Upper lobe of left lung (tissue), 6 donors: Measurements from ENCODE around the gene KIF1C. TPM values are rescaled to one million over a fixed set of nuclear protein-coding genes. Genes with fewer than 3 reads are reported as not detected.

Experiments used
- ATAC-seq, 2 donors: fragments of 200-7000 bp; cut with Tn5 transposase; one replicate each; pipeline ENCODE4 v1.9.1; 2022; ENCODE audit warnings: mild to moderate bottlenecking in 2 of 2, moderate library complexity in 2 of 2; ENCODE audit not compliant: low FRiP score in 2 of 2
- DNase-seq, 2 donors: peaks; one replicate each; pipeline ENCODE4 v3.0.0-alpha.2; 2019 to 2020
- H3K27ac ChIP-seq, 4 donors: fragments of 200-600 bp; sonication (generic); one replicate each; pipeline ENCODE4 v1.5.1; 2016 to 2019
- H3K27me3 ChIP-seq, 4 donors: fragments of 200-600 bp; sonication (generic); one replicate each; pipeline ENCODE4 v1.5.1; 2017 to 2019
- H3K36me3 ChIP-seq, 4 donors: fragments of 200-600 bp; sonication (generic); one replicate each; pipeline ENCODE4 v1.5.1; 2016 to 2019
- H3K4me1 ChIP-seq, 4 donors: fragments of 200-600 bp; sonication (generic); one replicate each; pipeline ENCODE4 v1.5.1; 2018 to 2019
- H3K4me3 ChIP-seq, 4 donors: fragments of 200-600 bp; sonication (generic); one replicate each; pipeline ENCODE4 v1.5.1; 2017 to 2019; ENCODE audit warnings: mild to moderate bottlenecking in 2 of 4, moderate library complexity in 1 of 4
- H3K9me3 ChIP-seq, 4 donors: fragments of 200-600 bp; sonication (generic); one replicate each; pipeline ENCODE4 v1.5.1; 2018 to 2019
- CTCF ChIP-seq, 6 experiments: fragments of 450-650 bp in 4 of 6; fragments of 200-600 bp in 2 of 6; sonication (generic) in 2 of 6; IDR thresholded peaks; one replicate each; pipeline ENCODE4 v1.5.1; 2016 to 2019; ENCODE audit warnings: antibody characterized with exemption in 6 of 6
- EP300 ChIP-seq, 4 donors: sonication (generic); formaldehyde crosslinking; IDR thresholded peaks; one replicate each; pipeline ENCODE4 v1.5.1; 2017; ENCODE audit warnings: antibody characterized with exemption in 4 of 4, control low read depth in 2 of 4
- POLR2A ChIP-seq, 4 donors: fragments of 450-650 bp; IDR thresholded peaks; one replicate each; pipeline ENCODE4 v1.5.1; 2016 to 2017; ENCODE audit warnings: antibody characterized with exemption in 4 of 4, mild to moderate bottlenecking in 2 of 4
- POLR2AphosphoS5 ChIP-seq, 2 donors: sonication (generic); formaldehyde crosslinking; IDR thresholded peaks; one replicate each; pipeline ENCODE4 v1.5.1; 2017; ENCODE audit warnings: antibody characterized with exemption in 2 of 2
- WGBS, 2 donors: methylation state at CpG; one replicate each; pipeline ENCODE4 v1.1.5; 2017 to 2018; 5-methylcytosine and 5-hydroxymethylcytosine counted together
- small RNA-seq, 4 donors: library from RNA; depleted of rRNA; stranded (forward); fragments of <200 nt; gene quantifications; one replicate each; pipeline ENCODE3, GENCODE V24; 2016
- total RNA-seq, 6 donors: library from RNA; depleted of rRNA in 4 of 6; stranded (reverse); fragments of >200 nt in 4 of 6; gene quantifications; one replicate each; pipeline versions ENCODE4 v1.1.0 to v1.2.1, GENCODE V29; 2016 to 2021
- donor health status: DM: no; HTN: no; CAD: no; lungs with moderate emphysema.
- donor health status: DM: no; HTN: yes; CAD: no; lungs with severe emphysema.

The KIF1C gene
- total RNA-seq, 6 donors from 2014 or later = 130 to 270 (median 206) TPM

- 15 to 35% methylated on average over 14 of the region's 14 CpGs for WGBS, 2 donors
- TF ChIP-seq CTCF (IDR thresholded peaks at IDR 0.05) (no peak), POLR2A (IDR thresholded peaks at IDR 0.05) (no peak), POLR2AphosphoS5 (IDR thresholded peaks at IDR 0.05) (no peak), EP300 (IDR thresholded peaks at IDR 0.05) (no peak)
- DNase-seq (no peak), ATAC-seq (peak; percentile 23 to 41)
- no peaks in the 10 kb centered on the region for H3K36me3 ChIP-seq
- no peaks in the 10 kb centered on the region for H3K27me3 ChIP-seq
- no peaks in the 10 kb centered on the region for H3K9me3 ChIP-seq
- peaks cover 10 to 15% (median 12%) of the 10 kb centered on the region in 4 donors for H3K4me1 ChIP-seq
- peak overlapping the region; percentile 62 to 81 (median 78) for H3K4me3 ChIP-seq
- H3K27ac ChIP-seq = peak overlapping the region; percentile 79 to 85 (median 82)
Observed at GRCh38 chr17:5077781-5078105, 80.0 kb downstream of the KIF1C start.

Small RNAs within 50 kb of the gene (small RNA-seq; reads per million reads assigned to genes)
- gene MIR6864 = 0 to 0.06 (median 0) reads per million in 4 donors
- 0 reads per million in 4 donors for gene MIR6865

Other genes with a start within 250 kb of the KIF1C start
- not detected for gene TM4SF5, start 226.1 kb upstream of the KIF1C start, total RNA-seq
- 10 to 100 TPM in 4 of 6 donors, 1 to 10 TPM in 1, not detected in 1; 3.1 to 28.8 (median 13.4) TPM for gene VMO1, start 211.6 kb upstream of the KIF1C start, total RNA-seq
- gene GLTPD2, start 209.0 kb upstream of the KIF1C start, total RNA-seq = under 1 TPM in 2 of 6 donors, not detected in 4; 0.24 to 0.97 TPM
- 100 to 1,000 TPM in 4 of 6 donors, 10 to 100 TPM in 2; 44.0 to 149 (median 110) TPM for gene PSMB6, start 201.8 kb upstream of the KIF1C start, total RNA-seq
- gene PLD2, start 190.8 kb upstream of the KIF1C start, total RNA-seq = 10 to 100 TPM; 15.0 to 51.3 (median 37.6) TPM
- gene MINK1, start 164.6 kb upstream of the KIF1C start, total RNA-seq = 100 to 1,000 TPM in 4 of 6 donors, 10 to 100 TPM in 2; 52.3 to 311 (median 136) TPM
- 1 to 10 TPM; 2.6 to 6.3 (median 3.4) TPM for gene C17orf107, start 98.4 kb upstream of the KIF1C start, total RNA-seq
- 1 to 10 TPM in 3 of 6 donors, under 1 TPM in 1, not detected in 2; 0.61 to 1.7 (median 1.2) TPM for gene CHRNE, start 94.9 kb upstream of the KIF1C start, total RNA-seq
- gene GP1BA, start 65.7 kb upstream of the KIF1C start, total RNA-seq = 1 to 10 TPM in 1 of 6 donors, under 1 TPM in 4, not detected in 1; 0.23 to 1.4 (median 0.59) TPM
- 10 to 100 TPM; 37.5 to 69.2 (median 47.9) TPM for gene SLC25A11, start 57.9 kb upstream of the KIF1C start, total RNA-seq
- gene RNF167, start 57.7 kb upstream of the KIF1C start, total RNA-seq = 100 to 1,000 TPM in 2 of 6 donors, 10 to 100 TPM in 4; 41.9 to 130 (median 72.9) TPM
- gene PFN1, start 49.4 kb upstream of the KIF1C start, total RNA-seq = 100 to 1,000 TPM; 403 to 814 (median 641) TPM
- 10 to 100 TPM in 3 of 6 donors, 1 to 10 TPM in 3; 4.3 to 49.2 (median 10.6) TPM for gene ENO3, start 46.8 kb upstream of the KIF1C start, total RNA-seq
- gene SPAG7, start 30.1 kb upstream of the KIF1C start, total RNA-seq = 10 to 100 TPM; 48.2 to 66.4 (median 63.8) TPM
- 100 to 1,000 TPM in 2 of 6 donors, 10 to 100 TPM in 4; 27.1 to 162 (median 50.8) TPM for gene CAMTA2, start 10.3 kb upstream of the KIF1C start, total RNA-seq
- gene INCA1, start 428 bp upstream of the KIF1C start, total RNA-seq = 10 to 100 TPM in 1 of 6 donors, 1 to 10 TPM in 5; 1.4 to 32.5 (median 3.1) TPM
- 1 to 10 TPM in 2 of 6 donors, under 1 TPM in 4; 0.15 to 4.0 (median 0.82) TPM for gene SLC52A1, start 37.5 kb downstream of the KIF1C start, total RNA-seq
- gene ZFP3, start 80.5 kb downstream of the KIF1C start, total RNA-seq = 1 to 10 TPM in 5 of 6 donors, under 1 TPM in 1; 0.89 to 9.7 (median 5.3) TPM
- 10 to 100 TPM in 2 of 6 donors, 1 to 10 TPM in 4; 5.5 to 27.2 (median 9.4) TPM for gene ZNF232, start 113.9 kb downstream of the KIF1C start, total RNA-seq
- 1 to 10 TPM in 1 of 6 donors, under 1 TPM in 4, not detected in 1; 0.15 to 8.4 (median 0.29) TPM for gene USP6, start 118.1 kb downstream of the KIF1C start, total RNA-seq
- 10 to 100 TPM in 3 of 6 donors, 1 to 10 TPM in 3; 4.9 to 29.3 (median 10.4) TPM for gene ZNF594, start 193.9 kb downstream of the KIF1C start, total RNA-seq
- 10 to 100 TPM in 3 of 6 donors, 1 to 10 TPM in 3; 6.3 to 30.6 (median 10.7) TPM for gene SCIMP, start 236.9 kb downstream of the KIF1C start, total RNA-seq